Gastroesophageal sphincter (tissue), 4 donors: ENCODE measurements around the gene NFKBIA. TPM values are rescaled to one million over a fixed set of nuclear protein-coding genes. Genes with fewer than 3 reads are reported as not detected.

Experiments
- total RNA-seq, 4 donors: library from RNA; depleted of rRNA; stranded (reverse); fragments of >200 nt; gene quantifications; one replicate each; pipeline ENCODE4 v1.1.0, GENCODE V29; 2016

NFKBIA gene
- total RNA-seq, 4 donors from 2014 or later = 285 to 493 (median 341) TPM

Other genes with a start within 250 kb of the NFKBIA start
- 100 to 1,000 TPM in 3 of 4 donors, 10 to 100 TPM in 1; 97.4 to 157 (median 133) TPM for gene PSMA6, start 112.4 kb downstream of the NFKBIA start, total RNA-seq
- gene INSM2, start 129.4 kb upstream of the NFKBIA start, total RNA-seq = under 1 TPM in 1 of 4 donors, not detected in 3; 0.23 TPM